ENCODE data around the gene WDR5. TPM values are rescaled to one million over a fixed set of nuclear protein-coding genes. Genes with fewer than 3 reads are reported as not detected.

The WDR5 gene
- total RNA-seq, 1 donor from 2014 or later, result 28.3 TPM

GRCh38 chr9:134153450-134153849 lies 17.6 kb downstream of the WDR5 start:
- no peak for DNase-seq (ENCODE audit: low read depth)
- Histone ChIP-seq H3K36me3 (ENCODE audit: control insufficient read depth, insufficient read depth, low read length) (peaks cover 2% of the 10 kb centered on the region), H3K27me3 (ENCODE audit: control insufficient read depth, insufficient read depth, low read length) (no peaks in the 10 kb centered on the region), H3K4me3 (ENCODE audit: low read depth, low read length) (no peak overlapping the region)
- no peak for TF ChIP-seq CTCF (IDR thresholded peaks at IDR 0.05; ENCODE audit: insufficient read depth, low read length, poor library complexity, severe bottlenecking)

- Histone ChIP-seq H3K27me3 (ENCODE audit: control insufficient read depth, insufficient read depth, low read length) (no peaks in the 10 kb centered on the region), H3K36me3 (ENCODE audit: control insufficient read depth, insufficient read depth, low read length) (no peaks in the 10 kb centered on the region)
- TF ChIP-seq CTCF (IDR thresholded peaks at IDR 0.05; ENCODE audit: insufficient read depth, low read length, poor library complexity, severe bottlenecking), result no peak
These were observed 18.4 kb downstream of the WDR5 start for GRCh38 chr9:134154262-134154701.

DNA sequence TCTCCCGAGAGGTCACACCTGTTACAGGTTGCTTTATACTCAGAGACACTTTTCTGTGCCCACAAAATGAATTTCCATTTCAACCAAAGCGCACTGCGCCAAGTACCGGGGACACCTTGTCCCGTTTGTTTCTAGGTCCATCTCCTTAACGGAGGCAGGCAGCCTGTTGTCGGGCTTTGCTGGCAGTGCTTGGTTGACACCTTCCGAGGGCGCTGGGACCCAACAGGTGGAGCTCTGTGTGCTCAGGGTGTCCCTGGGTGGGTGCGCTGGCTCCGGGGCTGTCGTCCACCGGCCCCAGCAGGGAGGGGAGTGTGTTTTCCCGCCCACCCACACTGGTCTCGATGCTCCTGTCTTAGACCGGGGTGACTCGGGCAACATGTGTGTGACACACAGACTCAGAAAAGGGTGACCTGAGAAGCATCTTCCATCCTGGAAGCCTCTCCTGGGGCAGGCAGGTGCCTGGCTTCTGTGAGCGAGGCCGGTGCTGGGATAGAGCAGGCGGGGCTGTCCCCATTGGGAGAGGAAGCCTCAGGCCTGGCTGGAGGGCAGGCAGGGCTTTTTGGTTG lies 20.0 kb downstream of the WDR5 start:
- TF ChIP-seq CTCF (IDR thresholded peaks at IDR 0.05; ENCODE audit: insufficient read depth, low read length, poor library complexity, severe bottlenecking), result no peak
- H3K4me3 ChIP-seq (ENCODE audit: low read depth, low read length), result no peak overlapping the region
- DNase-seq (ENCODE audit: low read depth), result no peak
- no peaks in the 10 kb centered on the region for H3K36me3 ChIP-seq (ENCODE audit: control insufficient read depth, insufficient read depth, low read length)
- H3K27me3 ChIP-seq (ENCODE audit: control insufficient read depth, insufficient read depth, low read length), result no peaks in the 10 kb centered on the region

More at GRCh38 chr9:134154262-134154701, 18.4 kb downstream of the WDR5 start:
- no peak overlapping the region for H3K4me3 ChIP-seq (ENCODE audit: low read depth, low read length)
- no peak for DNase-seq (ENCODE audit: low read depth)

DNA sequence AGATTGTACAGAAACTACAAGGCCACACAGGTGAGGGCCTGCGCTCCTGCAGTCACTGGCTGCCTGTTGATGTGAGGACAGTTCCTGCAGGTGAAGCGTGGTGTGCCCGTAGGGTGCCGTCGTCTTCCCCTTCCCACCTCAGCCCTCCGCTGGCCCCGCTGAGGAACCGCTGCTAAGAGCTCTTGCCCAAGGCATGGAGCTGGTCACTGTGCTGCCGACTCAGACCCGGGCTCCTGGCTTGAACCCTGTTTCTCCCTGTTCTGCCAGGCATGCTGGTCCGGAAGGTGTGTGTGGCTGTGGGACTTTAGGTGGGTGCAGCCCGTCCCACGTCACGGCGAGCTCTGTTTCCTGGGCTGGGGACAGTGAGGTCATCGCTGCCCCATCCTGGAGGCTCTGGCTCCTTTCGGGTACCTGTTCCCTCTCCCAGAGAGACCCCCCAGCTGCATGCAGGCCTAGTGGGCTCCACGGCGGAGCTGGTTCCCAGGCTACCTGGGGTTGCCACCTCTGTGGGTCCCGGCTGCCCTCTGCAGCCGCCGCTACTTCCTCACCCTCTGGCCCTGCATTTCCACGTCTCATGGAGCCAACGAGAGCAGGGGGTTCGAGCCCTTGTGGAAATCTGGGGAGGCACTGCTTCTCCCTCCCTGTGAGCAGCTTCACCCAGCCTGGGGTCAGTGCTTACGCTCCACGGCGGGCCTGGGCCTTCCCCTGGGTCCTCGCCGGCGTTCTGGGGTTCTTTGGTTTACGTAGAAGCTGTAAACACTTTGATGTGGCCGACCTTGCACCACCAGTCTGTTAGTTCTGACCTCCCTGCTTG lies 20.9 kb downstream of the WDR5 start:
- no peak for DNase-seq (ENCODE audit: low read depth)
- no peaks in the 10 kb centered on the region for H3K27me3 ChIP-seq (ENCODE audit: control insufficient read depth, insufficient read depth, low read length)
- H3K36me3 ChIP-seq (ENCODE audit: control insufficient read depth, insufficient read depth, low read length), result no peaks in the 10 kb centered on the region
- no peak for TF ChIP-seq CTCF (IDR thresholded peaks at IDR 0.05; ENCODE audit: insufficient read depth, low read length, poor library complexity, severe bottlenecking)
- no peak overlapping the region for H3K4me3 ChIP-seq (ENCODE audit: low read depth, low read length)

- no peak overlapping the region for H3K4me3 ChIP-seq (ENCODE audit: low read depth, low read length)
- no peaks in the 10 kb centered on the region for H3K36me3 ChIP-seq (ENCODE audit: control insufficient read depth, insufficient read depth, low read length)
- no peaks in the 10 kb centered on the region for H3K27me3 ChIP-seq (ENCODE audit: control insufficient read depth, insufficient read depth, low read length)
- DNase-seq (ENCODE audit: low read depth), result no peak
- no peak for TF ChIP-seq CTCF (IDR thresholded peaks at IDR 0.05; ENCODE audit: insufficient read depth, low read length, poor library complexity, severe bottlenecking)
These were observed 21.6 kb downstream of the WDR5 start for GRCh38 chr9:134157378-134157885.

Data from kidney epithelial cell (primary cell).